A673 (cell line): ENCODE measurements around the gene C2orf72.

ENCODE experiments used
- EZH2 ChIP-seq: fragments of 200-600 bp; sonication (generic); IDR thresholded peaks from 2 replicates; pipeline ENCODE4 v1.6.1; 2017; ENCODE audit warnings: borderline replicate concordance, low read depth, mild to moderate bottlenecking, mixed read lengths, antibody characterized with exemption, low read length; ENCODE audit not compliant: poor library complexity, severe bottlenecking
- TF ChIP-seq, protein P1 (sequence below): fragments of 300-800, 200-600 bp; sonication (generic); conservative IDR thresholded peaks from 2 replicates; pipeline ENCODE4 v1.5.1; 2017; ENCODE audit warnings: low read depth, mild to moderate bottlenecking, antibody characterized with exemption, low read length, moderate library complexity, mixed read lengths

DNA sequence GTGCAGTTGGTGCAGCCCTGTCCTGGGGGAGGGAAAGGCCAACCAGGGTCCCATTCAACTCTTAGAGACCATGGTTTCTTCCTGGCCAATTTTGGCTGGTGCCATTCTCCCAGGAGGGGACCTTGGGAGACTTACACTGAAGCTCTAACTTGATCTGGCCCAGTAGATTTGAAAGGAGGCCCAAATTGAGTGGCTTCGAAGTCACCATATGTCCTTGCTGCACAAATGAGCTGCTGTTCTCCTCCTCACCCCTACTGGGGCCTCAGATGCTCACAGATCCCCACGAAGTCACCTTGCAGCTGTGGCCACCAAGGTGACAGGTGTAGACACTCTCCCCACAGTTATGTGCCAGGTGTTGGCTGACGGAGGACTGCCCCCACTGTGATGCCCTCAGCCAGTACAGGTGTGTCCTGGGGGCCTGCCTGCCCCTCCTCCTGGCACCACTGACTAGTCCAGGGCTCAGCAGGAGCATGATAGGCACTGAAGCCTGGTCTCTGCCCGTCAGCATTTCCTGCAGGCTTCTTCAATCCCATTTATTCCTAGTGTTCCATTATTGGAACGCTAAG, 4.7 kb upstream of the C2orf72 start:
- TF ChIP-seq, protein P1, sequence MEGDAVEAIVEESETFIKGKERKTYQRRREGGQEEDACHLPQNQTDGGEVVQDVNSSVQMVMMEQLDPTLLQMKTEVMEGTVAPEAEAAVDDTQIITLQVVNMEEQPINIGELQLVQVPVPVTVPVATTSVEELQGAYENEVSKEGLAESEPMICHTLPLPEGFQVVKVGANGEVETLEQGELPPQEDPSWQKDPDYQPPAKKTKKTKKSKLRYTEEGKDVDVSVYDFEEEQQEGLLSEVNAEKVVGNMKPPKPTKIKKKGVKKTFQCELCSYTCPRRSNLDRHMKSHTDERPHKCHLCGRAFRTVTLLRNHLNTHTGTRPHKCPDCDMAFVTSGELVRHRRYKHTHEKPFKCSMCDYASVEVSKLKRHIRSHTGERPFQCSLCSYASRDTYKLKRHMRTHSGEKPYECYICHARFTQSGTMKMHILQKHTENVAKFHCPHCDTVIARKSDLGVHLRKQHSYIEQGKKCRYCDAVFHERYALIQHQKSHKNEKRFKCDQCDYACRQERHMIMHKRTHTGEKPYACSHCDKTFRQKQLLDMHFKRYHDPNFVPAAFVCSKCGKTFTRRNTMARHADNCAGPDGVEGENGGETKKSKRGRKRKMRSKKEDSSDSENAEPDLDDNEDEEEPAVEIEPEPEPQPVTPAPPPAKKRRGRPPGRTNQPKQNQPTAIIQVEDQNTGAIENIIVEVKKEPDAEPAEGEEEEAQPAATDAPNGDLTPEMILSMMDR: no peak
- no peak for TF ChIP-seq EZH2
